ENCODE results near the gene ZNF592.

The ZNF592 gene

GRCh38 chr15:84812842-84813241, 64.5 kb downstream of the ZNF592 start:
- DNase-seq = no peak

- no peak for DNase-seq
Measured at GRCh38 chr15:84813435-84813834, 65.0 kb downstream of the ZNF592 start.

GRCh38 chr15:84813931-84814330, 65.5 kb downstream of the ZNF592 start:
- no peak for DNase-seq

- no peak for DNase-seq
Measured at GRCh38 chr15:84814916-84815315, 66.5 kb downstream of the ZNF592 start.

- no peak for DNase-seq
Measured at GRCh38 chr15:84816694-84817465, 68.5 kb downstream of the ZNF592 start, which contains the start of gene ALPK3. ALPK3 (plus strand) TSS chr15:84817356; CDS start chr15:84817453, 97 bp downstream.

GRCh38 chr15:84817466-84818081, 69.2 kb downstream of the ZNF592 start:
- DNase-seq = no peak

GRCh38 chr15:84818261-84819131, 70.1 kb downstream of the ZNF592 start:
- DNase-seq = no peak

GRCh38 chr15:84819291-84819768, 70.9 kb downstream of the ZNF592 start:
- peak; percentile 15 for DNase-seq

GRCh38 chr15:84819791-84820190, 71.4 kb downstream of the ZNF592 start:
- DNase-seq = no peak

- peak; percentile 31 for DNase-seq
Measured at GRCh38 chr15:84821501-84822021, 73.2 kb downstream of the ZNF592 start.

GRCh38 chr15:84822653-84823281, 74.4 kb downstream of the ZNF592 start:
- DNase-seq = no peak

GRCh38 chr15:84823282-84823878, 75.0 kb downstream of the ZNF592 start:
- DNase-seq = no peak

GRCh38 chr15:84824260-84825007, 76.0 kb downstream of the ZNF592 start:
- DNase-seq = no peak

GRCh38 chr15:84826369-84826823, 78.0 kb downstream of the ZNF592 start:
- DNase-seq = peak; percentile 33

GRCh38 chr15:84827246-84827645, 78.9 kb downstream of the ZNF592 start:
- no peak for DNase-seq

- no peak for DNase-seq
Measured at GRCh38 chr15:84828086-84828908, 79.9 kb downstream of the ZNF592 start.

- DNase-seq = no peak
Measured at GRCh38 chr15:84829428-84829827, 81.0 kb downstream of the ZNF592 start.

GRCh38 chr15:84830036-84830435, 81.6 kb downstream of the ZNF592 start:
- DNase-seq = no peak

GRCh38 chr15:84831028-84831427, 82.6 kb downstream of the ZNF592 start:
- no peak for DNase-seq

- DNase-seq = no peak
Measured at GRCh38 chr15:84831613-84832012, 83.2 kb downstream of the ZNF592 start.

Data from OCI-M1 (cell line).